SK-N-SH treated with all-trans-retinoic acid at 6 μM for 48 hours (cell line): ENCODE measurements around the gene NEURL1B.
A peak's percentile ranks its signal among the peaks of the same experiment; 100 is the strongest.

Experiments used
- ATAC-seq: fragments of 200-7000 bp; cut with Tn5 transposase; 3 replicates; pipeline ENCODE4 v1.9.1; 2020; ENCODE audit warnings: mild to moderate bottlenecking, moderate library complexity
- ARNTL ChIP-seq: fragments of 450-650 bp; formaldehyde crosslinking; IDR thresholded peaks from 2 replicates; pipeline ENCODE4 v1.5.0; 2020; ENCODE audit warnings: low read depth, mild to moderate bottlenecking, moderate library complexity, borderline replicate concordance
- BACH2 ChIP-seq: fragments of 250-450 bp; sonication (Bioruptor Pico); IDR thresholded peaks from 2 replicates; pipeline ENCODE4 v1.9.0; 2021; ENCODE audit warnings: mild to moderate bottlenecking, borderline replicate concordance
- CREB5 ChIP-seq: fragments of 250-450 bp; sonication (Bioruptor Pico); IDR thresholded peaks from 2 replicates; pipeline ENCODE4 v1.5.1; 2020; ENCODE audit warnings: low read depth, mild to moderate bottlenecking, moderate library complexity
- CSDC2 ChIP-seq: fragments of 250-450 bp; sonication (Bioruptor Pico); IDR thresholded peaks from 2 replicates; pipeline ENCODE4 v1.5.0; 2020; ENCODE audit warnings: mild to moderate bottlenecking, moderate library complexity
- CSRNP3 ChIP-seq: fragments of 250-450 bp; sonication (Bioruptor Pico); IDR thresholded peaks from 2 replicates; pipeline ENCODE4 v1.5.1; 2021; ENCODE audit warnings: mild to moderate bottlenecking, moderate library complexity
- ESRRG ChIP-seq: fragments of 250-450 bp; sonication (Bioruptor Pico); IDR thresholded peaks from 2 replicates; pipeline ENCODE4 v1.6.1; 2021; ENCODE audit warnings: mild to moderate bottlenecking
- GLIS3 ChIP-seq: fragments of 250-450 bp; sonication (Bioruptor Pico); IDR thresholded peaks from 2 replicates; pipeline ENCODE4 v1.5.0; 2020; ENCODE audit warnings: mild to moderate bottlenecking, moderate library complexity
- ISL1 ChIP-seq: fragments of 250-450 bp; sonication (Bioruptor Pico); IDR thresholded peaks from 2 replicates; pipeline ENCODE4 v2.1.2; 2022; ENCODE audit warnings: mild to moderate bottlenecking, moderate library complexity
- OSR1 ChIP-seq: fragments of 250-450 bp; sonication (Bioruptor Pico); IDR thresholded peaks from 2 replicates; pipeline ENCODE4 v1.8.0; 2022; ENCODE audit warnings: moderate library complexity, mild to moderate bottlenecking, inconsistent platforms
- POU6F1 ChIP-seq: fragments of 250-450 bp; sonication (Bioruptor Pico); IDR thresholded peaks from 2 replicates; pipeline ENCODE4 v1.8.0; 2021; ENCODE audit warnings: low read depth, mild to moderate bottlenecking, moderate library complexity, borderline replicate concordance
- PPARA ChIP-seq: fragments of 250-450 bp; sonication (Bioruptor Pico); IDR thresholded peaks from 2 replicates; pipeline ENCODE4 v1.5.0; 2020; ENCODE audit warnings: mild to moderate bottlenecking, borderline replicate concordance
- RARB ChIP-seq: fragments of 250-450 bp; sonication (Bioruptor Pico); IDR thresholded peaks from 2 replicates; pipeline ENCODE4 v1.8.0; 2021; ENCODE audit warnings: mild to moderate bottlenecking, moderate library complexity
- SNAI2 ChIP-seq: fragments of 250-450 bp; sonication (Bioruptor Pico); IDR thresholded peaks from 2 replicates; pipeline ENCODE4 v1.5.0; 2020; ENCODE audit warnings: mild to moderate bottlenecking, moderate library complexity
- TCF4 ChIP-seq: fragments of 250-450 bp; sonication (Bioruptor Pico); IDR thresholded peaks from 2 replicates; pipeline ENCODE4 v1.8.0; 2021; ENCODE audit warnings: mild to moderate bottlenecking, moderate library complexity, borderline replicate concordance
- TOX ChIP-seq: fragments of 250-450 bp; sonication (Bioruptor Pico); IDR thresholded peaks from 2 replicates; pipeline ENCODE4 v1.8.0; 2021; ENCODE audit warnings: mild to moderate bottlenecking, moderate library complexity, borderline replicate concordance
- TSHZ2 ChIP-seq: fragments of 250-450 bp; sonication (Bioruptor Pico); IDR thresholded peaks from 2 replicates; pipeline ENCODE4 v1.5.0; 2020; ENCODE audit warnings: mild to moderate bottlenecking, moderate library complexity
- ZC3H10 ChIP-seq: fragments of 250-450 bp; sonication (Bioruptor Pico); IDR thresholded peaks from 2 replicates; pipeline ENCODE4 v1.5.1; 2021; ENCODE audit warnings: mild to moderate bottlenecking, moderate library complexity
- ZFP3 ChIP-seq: fragments of 250-450 bp; sonication (Bioruptor Pico); IDR thresholded peaks from 2 replicates; pipeline ENCODE4 v1.5.0; 2020; ENCODE audit warnings: mild to moderate bottlenecking, moderate library complexity
- ZFP30 ChIP-seq: fragments of 450-650 bp; formaldehyde crosslinking; IDR thresholded peaks from 2 replicates; pipeline ENCODE4 v1.5.0; 2022; ENCODE audit warnings: mild to moderate bottlenecking, moderate library complexity
- ZNF565 ChIP-seq: fragments of 450-650 bp; formaldehyde crosslinking; conservative IDR thresholded peaks from 2 replicates; pipeline ENCODE4 v1.5.0; 2020; ENCODE audit warnings: low read depth, mild to moderate bottlenecking, moderate library complexity
- ZNF8 ChIP-seq: fragments of 450-650 bp; formaldehyde crosslinking; IDR thresholded peaks from 2 replicates; pipeline ENCODE4 v1.5.0; 2020; ENCODE audit warnings: mild to moderate bottlenecking, moderate library complexity

Gene NEURL1B

GRCh38 chr5:172690258-172691075, 49.4 kb downstream of the NEURL1B start:
- ATAC-seq = no peak
- TF ChIP-seq TOX (CRISPR knock-in tag) (no peak), CSRNP3 (CRISPR knock-in tag) (no peak), BACH2 (CRISPR knock-in tag) (no peak), ISL1 (CRISPR knock-in tag) (no peak), CREB5 (no peak), SNAI2 (CRISPR knock-in tag) (no peak), GLIS3 (CRISPR knock-in tag) (no peak), ZNF565 (no peak), ZFP30 (CRISPR knock-in tag) (no peak), CSDC2 (CRISPR knock-in tag) (no peak), ZFP3 (CRISPR knock-in tag) (no peak), ARNTL (no peak)

GRCh38 chr5:172691886-172692285, 50.8 kb downstream of the NEURL1B start:
- ATAC-seq = no peak
- no peak for TF ChIP-seq CSRNP3 (CRISPR knock-in tag)
- TF ChIP-seq ZFP3 (CRISPR knock-in tag) = no peak

- ATAC-seq = no peak
- no peak for TF ChIP-seq TOX (CRISPR knock-in tag)
- no peak for TF ChIP-seq ZNF8
- no peak for TF ChIP-seq PPARA (CRISPR knock-in tag)
- no peak for TF ChIP-seq TSHZ2 (CRISPR knock-in tag)
- TF ChIP-seq ESRRG (CRISPR knock-in tag) = no peak
- TF ChIP-seq CREB5 = no peak
- TF ChIP-seq GLIS3 (CRISPR knock-in tag) = no peak
- no peak for TF ChIP-seq CSDC2 (CRISPR knock-in tag)
These were observed 51.4 kb downstream of the NEURL1B start for GRCh38 chr5:172692451-172692850.

GRCh38 chr5:172692981-172693380, 51.9 kb downstream of the NEURL1B start:
- peak; percentile 39 for ATAC-seq
- TF ChIP-seq TOX (CRISPR knock-in tag) (no peak), ISL1 (CRISPR knock-in tag) (peak; percentile 31; the same call in 1 of the 2 replicates), POU6F1 (CRISPR knock-in tag) (no peak), RARB (no peak), ZNF565 (no peak), OSR1 (CRISPR knock-in tag) (no peak), TSHZ2 (CRISPR knock-in tag) (0 out of 2 replicates have a peak, but pooled peaks have one; percentile 38), BACH2 (CRISPR knock-in tag) (no peak), ZC3H10 (CRISPR knock-in tag) (no peak), TCF4 (CRISPR knock-in tag) (peak; percentile 57)
